HEK293 (cell line): ENCODE measurements around the gene OTOP3.

Experiments
- EGR2 ChIP-seq: fragments of 450-650 bp; formaldehyde crosslinking; IDR thresholded peaks from 2 replicates; pipeline ENCODE4 v1.5.1; 2016; ENCODE audit warnings: low read depth, missing biosample characterization, missing genetic modification characterization
- GLIS1 ChIP-seq: fragments of 450-650 bp; formaldehyde crosslinking; IDR thresholded peaks from 2 replicates; pipeline ENCODE4 v1.5.1; 2016; ENCODE audit warnings: missing biosample characterization, missing genetic modification characterization
- PATZ1 ChIP-seq: fragments of 450-650 bp; formaldehyde crosslinking; IDR thresholded peaks from 2 replicates; pipeline ENCODE4 v1.5.1; 2016; ENCODE audit warnings: missing biosample characterization, missing genetic modification characterization
- SCRT2 ChIP-seq: fragments of 450-650 bp; formaldehyde crosslinking; IDR thresholded peaks from 2 replicates; pipeline ENCODE4 v1.5.1; 2016; ENCODE audit warnings: missing biosample characterization, missing genetic modification characterization
- SP7 ChIP-seq: fragments of 450-650 bp; formaldehyde crosslinking; IDR thresholded peaks from 2 replicates; pipeline ENCODE4 v1.5.1; 2016; ENCODE audit warnings: missing biosample characterization, missing genetic modification characterization
- WT1 ChIP-seq: fragments of 450-650 bp; formaldehyde crosslinking; IDR thresholded peaks from 2 replicates; pipeline ENCODE4 v1.5.1; 2016; ENCODE audit warnings: missing biosample characterization, missing genetic modification characterization
- ZBTB10 ChIP-seq: fragments of 450-650 bp; formaldehyde crosslinking; IDR thresholded peaks from 2 replicates; pipeline ENCODE4 v1.5.1; 2016; ENCODE audit warnings: missing biosample characterization, missing genetic modification characterization
- ZBTB17 ChIP-seq: fragments of 450-650 bp; formaldehyde crosslinking; IDR thresholded peaks from 2 replicates; pipeline ENCODE4 v1.5.1; 2016; ENCODE audit warnings: missing biosample characterization, missing genetic modification characterization
- ZBTB20 ChIP-seq: fragments of 450-650 bp; formaldehyde crosslinking; IDR thresholded peaks from 2 replicates; pipeline ENCODE4 v1.5.1; 2016; ENCODE audit warnings: missing biosample characterization, missing genetic modification characterization
- ZBTB26 ChIP-seq: fragments of 450-650 bp; formaldehyde crosslinking; optimal IDR thresholded peaks from 2 replicates; pipeline ENCODE3; 2016; ENCODE audit warnings: missing biosample characterization, mild to moderate bottlenecking, missing genetic modification characterization
- ZBTB48 ChIP-seq: fragments of 450-650 bp; formaldehyde crosslinking; IDR thresholded peaks from 2 replicates; pipeline ENCODE4 v1.5.1; 2016; ENCODE audit warnings: missing biosample characterization, missing genetic modification characterization
- ZBTB7A ChIP-seq: fragments of 450-650 bp; formaldehyde crosslinking; IDR thresholded peaks from 2 replicates; pipeline ENCODE4 v1.5.1; 2016; ENCODE audit warnings: low read depth, missing biosample characterization, missing genetic modification characterization
- ZBTB8A ChIP-seq: fragments of 450-650 bp; formaldehyde crosslinking; IDR thresholded peaks from 2 replicates; pipeline ENCODE4 v1.5.1; 2016; ENCODE audit warnings: missing biosample characterization, missing genetic modification characterization
- ZFHX2 ChIP-seq: fragments of 450-650 bp; formaldehyde crosslinking; conservative IDR thresholded peaks from 2 replicates; pipeline ENCODE4 v1.5.1; 2016; ENCODE audit warnings: missing biosample characterization, missing genetic modification characterization
- ZFP69B ChIP-seq: fragments of 450-650 bp; formaldehyde crosslinking; IDR thresholded peaks from 2 replicates; pipeline ENCODE4 v1.5.1; 2016; ENCODE audit warnings: missing biosample characterization, missing genetic modification characterization
- ZIC2 ChIP-seq: fragments of 450-650 bp; formaldehyde crosslinking; IDR thresholded peaks from 2 replicates; pipeline ENCODE4 v1.5.1; 2016; ENCODE audit warnings: missing biosample characterization, missing genetic modification characterization
- ZNF140 ChIP-seq: fragments of 450-650 bp; formaldehyde crosslinking; IDR thresholded peaks from 2 replicates; pipeline ENCODE4 v1.5.1; 2016; ENCODE audit warnings: missing biosample characterization, missing genetic modification characterization
- ZNF169 ChIP-seq: fragments of 450-650 bp; formaldehyde crosslinking; IDR thresholded peaks from 2 replicates; pipeline ENCODE4 v1.5.1; 2016; ENCODE audit warnings: missing biosample characterization, missing genetic modification characterization
- ZNF174 ChIP-seq: fragments of 450-650 bp; formaldehyde crosslinking; IDR thresholded peaks from 2 replicates; pipeline ENCODE4 v1.5.0; 2017; ENCODE audit warnings: missing biosample characterization, mild to moderate bottlenecking, missing genetic modification characterization
- ZNF184 ChIP-seq: fragments of 450-650 bp; IDR thresholded peaks from 2 replicates; pipeline ENCODE4 v1.5.1; 2018; ENCODE audit warnings: missing biosample characterization, mild to moderate bottlenecking, missing genetic modification characterization
- ZNF202 ChIP-seq: fragments of 450-650 bp; formaldehyde crosslinking; IDR thresholded peaks from 2 replicates; pipeline ENCODE4 v1.5.1; 2016; ENCODE audit warnings: missing biosample characterization, missing genetic modification characterization, borderline replicate concordance
- ZNF221 ChIP-seq: fragments of 450-650 bp; formaldehyde crosslinking; IDR thresholded peaks from 2 replicates; pipeline ENCODE4 v1.5.1; 2017; ENCODE audit warnings: missing biosample characterization, missing genetic modification characterization, borderline replicate concordance
- ZNF292 ChIP-seq: fragments of 450-650 bp; formaldehyde crosslinking; IDR thresholded peaks from 2 replicates; pipeline ENCODE4 v1.5.1; 2016; ENCODE audit warnings: low read depth, missing biosample characterization, missing genetic modification characterization, borderline replicate concordance
- ZNF335 ChIP-seq: fragments of 450-650 bp; formaldehyde crosslinking; conservative IDR thresholded peaks from 2 replicates; pipeline ENCODE4 v1.5.1; 2016; ENCODE audit warnings: missing biosample characterization, missing genetic modification characterization
- ZNF394 ChIP-seq: fragments of 450-650 bp; formaldehyde crosslinking; IDR thresholded peaks from 2 replicates; pipeline ENCODE4 v1.5.1; 2016; ENCODE audit warnings: missing biosample characterization, missing genetic modification characterization, mild to moderate bottlenecking, moderate library complexity, borderline replicate concordance
- ZNF488 ChIP-seq: fragments of 450-650 bp; formaldehyde crosslinking; IDR thresholded peaks from 2 replicates; pipeline ENCODE4 v1.5.1; 2016; ENCODE audit warnings: missing biosample characterization, missing genetic modification characterization
- ZNF510 ChIP-seq: fragments of 450-650 bp; formaldehyde crosslinking; IDR thresholded peaks from 2 replicates; pipeline ENCODE4 v1.5.1; 2018; ENCODE audit warnings: mild to moderate bottlenecking, missing genetic modification characterization, missing biosample characterization; ENCODE audit not compliant: insufficient replicate concordance
- ZNF548 ChIP-seq: fragments of 450-650 bp; formaldehyde crosslinking; IDR thresholded peaks from 2 replicates; pipeline ENCODE4 v1.5.1; 2016; ENCODE audit warnings: missing biosample characterization, missing genetic modification characterization
- ZNF560 ChIP-seq: fragments of 450-650 bp; formaldehyde crosslinking; IDR thresholded peaks from 2 replicates; pipeline ENCODE4 v1.5.1; 2017; ENCODE audit warnings: missing biosample characterization, missing genetic modification characterization, borderline replicate concordance
- ZNF621 ChIP-seq: fragments of 450-650 bp; formaldehyde crosslinking; IDR thresholded peaks from 2 replicates; pipeline ENCODE4 v1.5.1; 2017; ENCODE audit warnings: missing biosample characterization, missing genetic modification characterization
- ZNF843 ChIP-seq: fragments of 450-650 bp; formaldehyde crosslinking; IDR thresholded peaks from 2 replicates; pipeline ENCODE4 v1.5.1; 2016; ENCODE audit warnings: missing biosample characterization, missing genetic modification characterization
- ZSCAN16 ChIP-seq: fragments of 450-650 bp; formaldehyde crosslinking; IDR thresholded peaks from 2 replicates; pipeline ENCODE4 v1.5.1; 2016; ENCODE audit warnings: missing biosample characterization, missing genetic modification characterization
- ZSCAN30 ChIP-seq: fragments of 450-650 bp; IDR thresholded peaks from 2 replicates; pipeline ENCODE4 v1.5.1; 2018; ENCODE audit warnings: missing biosample characterization, mild to moderate bottlenecking, missing genetic modification characterization, moderate library complexity

The OTOP3 gene

GRCh38 chr17:74921026-74921681, 14.5 kb upstream of the OTOP3 start (continued):
- no peak for TF ChIP-seq ZNF140 (tag by site-specific recombination)
- TF ChIP-seq PATZ1 (tag by site-specific recombination), result peak; percentile 43; the same call in 1 of the 2 replicates
- TF ChIP-seq ZNF221, result no peak
- TF ChIP-seq WT1 (tag by site-specific recombination), result peak; percentile 56; the same call in 1 of the 2 replicates
- no peak for TF ChIP-seq ZNF488 (tag by site-specific recombination)
- no peak for TF ChIP-seq ZNF621
- TF ChIP-seq ZNF174 (tag by site-specific recombination), result no peak
- TF ChIP-seq ZNF292, result no peak
- no peak for TF ChIP-seq ZNF169 (tag by site-specific recombination)
- TF ChIP-seq ZBTB10, result peak; percentile 39; the same call in 1 of the 2 replicates
- peak; percentile 92 for TF ChIP-seq ZFHX2
- TF ChIP-seq ZNF184 (tag by site-specific recombination), result no peak
- TF ChIP-seq ZFP69B (tag by site-specific recombination), result peak; percentile 86
- peak; percentile 83 for TF ChIP-seq EGR2
- TF ChIP-seq ZNF560 (tag by site-specific recombination), result no peak
- no peak for TF ChIP-seq ZNF510 (tag by site-specific recombination)
- 0 out of 2 replicates have a peak, but pooled peaks have one; percentile 1 for TF ChIP-seq SCRT2
- peak; percentile 67 for TF ChIP-seq ZBTB20 (tag by site-specific recombination)
- TF ChIP-seq ZBTB7A (tag by site-specific recombination), result no peak
- TF ChIP-seq ZBTB17 (tag by site-specific recombination), result no peak; the same call in 1 of the 2 replicates
- peak; percentile 85 for TF ChIP-seq GLIS1 (tag by site-specific recombination)
- TF ChIP-seq ZIC2, result peak; percentile 87
- peak; percentile 43 for TF ChIP-seq SP7
- no peak for TF ChIP-seq ZNF202 (tag by site-specific recombination)
- TF ChIP-seq ZNF335 (tag by site-specific recombination), result 0 out of 2 replicates have a peak, but pooled peaks have one; percentile 25
- no peak for TF ChIP-seq ZNF548 (tag by site-specific recombination)
- TF ChIP-seq ZNF394 (tag by site-specific recombination), result no peak
- no peak for TF ChIP-seq ZSCAN30 (tag by site-specific recombination)
- no peak for TF ChIP-seq ZNF843
- no peak for TF ChIP-seq ZBTB26
- TF ChIP-seq ZBTB8A, result peak; percentile 70
- peak; percentile 31; the same call in 1 of the 2 replicates for TF ChIP-seq ZBTB48
- no peak for TF ChIP-seq ZSCAN16
